ENCODE data around the gene MARK4. TPM values are rescaled to one million over a fixed set of nuclear protein-coding genes. Genes with fewer than 3 reads are reported as not detected.

The MARK4 gene
- polyA plus RNA-seq, 1 donor (not counting 4 experiments of a cell fraction or from before 2014, with no cell fraction given), result 19.7 TPM

DNA sequence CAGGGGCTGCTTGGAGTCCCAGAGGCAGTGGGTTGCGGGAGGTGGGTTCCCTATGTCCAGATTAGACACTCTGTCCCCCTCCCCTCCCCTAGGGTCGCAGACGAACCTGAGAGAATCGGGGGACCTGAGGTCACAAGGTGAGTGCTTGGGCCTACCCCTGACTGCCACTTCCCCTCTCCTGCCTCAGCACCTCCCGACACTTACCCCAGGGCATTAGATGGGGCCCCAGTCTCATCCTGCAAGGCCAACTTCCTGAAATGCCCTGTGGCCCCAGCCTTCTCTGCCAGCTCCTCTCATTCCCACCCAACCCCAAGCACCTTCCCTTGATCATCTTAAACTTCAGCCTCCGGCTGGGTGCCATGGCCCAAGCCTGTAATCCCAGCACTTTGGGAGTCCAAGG lies 48.6 kb downstream of the MARK4 start:
- TF ChIP-seq, protein P1, sequence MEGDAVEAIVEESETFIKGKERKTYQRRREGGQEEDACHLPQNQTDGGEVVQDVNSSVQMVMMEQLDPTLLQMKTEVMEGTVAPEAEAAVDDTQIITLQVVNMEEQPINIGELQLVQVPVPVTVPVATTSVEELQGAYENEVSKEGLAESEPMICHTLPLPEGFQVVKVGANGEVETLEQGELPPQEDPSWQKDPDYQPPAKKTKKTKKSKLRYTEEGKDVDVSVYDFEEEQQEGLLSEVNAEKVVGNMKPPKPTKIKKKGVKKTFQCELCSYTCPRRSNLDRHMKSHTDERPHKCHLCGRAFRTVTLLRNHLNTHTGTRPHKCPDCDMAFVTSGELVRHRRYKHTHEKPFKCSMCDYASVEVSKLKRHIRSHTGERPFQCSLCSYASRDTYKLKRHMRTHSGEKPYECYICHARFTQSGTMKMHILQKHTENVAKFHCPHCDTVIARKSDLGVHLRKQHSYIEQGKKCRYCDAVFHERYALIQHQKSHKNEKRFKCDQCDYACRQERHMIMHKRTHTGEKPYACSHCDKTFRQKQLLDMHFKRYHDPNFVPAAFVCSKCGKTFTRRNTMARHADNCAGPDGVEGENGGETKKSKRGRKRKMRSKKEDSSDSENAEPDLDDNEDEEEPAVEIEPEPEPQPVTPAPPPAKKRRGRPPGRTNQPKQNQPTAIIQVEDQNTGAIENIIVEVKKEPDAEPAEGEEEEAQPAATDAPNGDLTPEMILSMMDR (optimal IDR thresholded peaks at IDR 0.05 in 1 of 3, IDR thresholded peaks at IDR 0.05 in 1 of 3, conservative IDR thresholded peaks at IDR 0.05 in 1 of 3; ENCODE audit: extremely low read depth in 1 of 3, insufficient read depth in 2 of 3, low read length in 3 of 3), result no peak
- TF ChIP-seq EZH2 (IDR thresholded peaks at IDR 0.05; ENCODE audit: low read length), result no peak
- H3K9me1 ChIP-seq (ENCODE audit: control insufficient read depth, extremely low read depth, insufficient read depth, low read length), result no peaks in the 10 kb centered on the region
- DNase-seq (ENCODE audit: low read depth, low spot score) (no peak), FAIRE-seq (no peak)
- H3K4me3 ChIP-seq (ENCODE audit: control insufficient read depth in 2 of 3, extremely low read depth in 1 of 3, insufficient read depth in 2 of 3, low read depth in 1 of 3, low read length in 3 of 3), result no peak overlapping the region
- H2AFZ ChIP-seq (ENCODE audit: control insufficient read depth, low read length), result no peak overlapping the region
- no peaks in the 10 kb centered on the region for H3K9me3 ChIP-seq (ENCODE audit: control insufficient read depth, low read depth, low read length)
- H3K4me1 ChIP-seq (ENCODE audit: control insufficient read depth, extremely low read depth, insufficient read depth, low read length), result no peaks in the 10 kb centered on the region
- dilution Hi-C loops (cut with MboI; ENCODE audit: extremely low pct_ligation_motif_present, low sequenced_read_pairs), result no loop called here
- no peaks in the 10 kb centered on the region for H3K27me3 ChIP-seq (ENCODE audit: control insufficient read depth, extremely low read depth, insufficient read depth, low read length)
- H3K9ac ChIP-seq (ENCODE audit: control insufficient read depth, extremely low read depth, insufficient read depth, low read length), result no peak overlapping the region
- no peak overlapping the region for H3K27ac ChIP-seq (ENCODE audit: control insufficient read depth, insufficient read depth, low read length)
- H3K79me2 ChIP-seq (ENCODE audit: control insufficient read depth, insufficient read depth, low read length), result no peaks in the 10 kb centered on the region
- no peaks in the 10 kb centered on the region for H4K20me1 ChIP-seq (ENCODE audit: control insufficient read depth, extremely low read depth, insufficient read depth, low read length)
- H3K36me3 ChIP-seq (ENCODE audit: control insufficient read depth in 2 of 2, extremely low read depth in 1 of 2, insufficient read depth in 2 of 2, low read length in 2 of 2), result peaks cover 20% of the 10 kb centered on the region in 2 experiments
- H3K4me2 ChIP-seq (ENCODE audit: control insufficient read depth, extremely low read depth, insufficient read depth, low read depth, low read length), result no peak overlapping the region

DNA sequence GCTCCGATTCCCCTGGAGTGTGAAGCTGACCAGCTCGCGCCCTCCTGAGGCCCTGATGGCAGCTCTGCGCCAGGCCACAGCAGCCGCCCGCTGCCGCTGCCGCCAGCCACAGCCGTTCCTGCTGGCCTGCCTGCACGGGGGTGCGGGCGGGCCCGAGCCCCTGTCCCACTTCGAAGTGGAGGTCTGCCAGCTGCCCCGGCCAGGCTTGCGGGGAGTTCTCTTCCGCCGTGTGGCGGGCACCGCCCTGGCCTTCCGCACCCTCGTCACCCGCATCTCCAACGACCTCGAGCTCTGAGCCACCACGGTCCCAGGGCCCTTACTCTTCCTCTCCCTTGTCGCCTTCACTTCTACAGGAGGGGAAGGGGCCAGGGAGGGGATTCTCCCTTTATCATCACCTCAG lies 51.3 kb downstream of the MARK4 start:
- Histone ChIP-seq H3K27ac (ENCODE audit: control insufficient read depth, insufficient read depth, low read length) (no peak overlapping the region), H3K4me1 (ENCODE audit: control insufficient read depth, extremely low read depth, insufficient read depth, low read length) (peaks cover 12% of the 10 kb centered on the region), H2AFZ (ENCODE audit: control insufficient read depth, low read length) (no peak overlapping the region), H3K9ac (ENCODE audit: control insufficient read depth, extremely low read depth, insufficient read depth, low read length) (no peak overlapping the region), H3K4me3 (ENCODE audit: control insufficient read depth in 2 of 3, extremely low read depth in 1 of 3, insufficient read depth in 2 of 3, low read depth in 1 of 3, low read length in 3 of 3) (no peak overlapping the region), H3K9me1 (ENCODE audit: control insufficient read depth, extremely low read depth, insufficient read depth, low read length) (no peaks in the 10 kb centered on the region), H3K9me3 (ENCODE audit: control insufficient read depth, low read depth, low read length) (no peaks in the 10 kb centered on the region), H3K79me2 (ENCODE audit: control insufficient read depth, insufficient read depth, low read length) (no peaks in the 10 kb centered on the region), H3K27me3 (ENCODE audit: control insufficient read depth, extremely low read depth, insufficient read depth, low read length) (no peaks in the 10 kb centered on the region), H4K20me1 (ENCODE audit: control insufficient read depth, extremely low read depth, insufficient read depth, low read length) (no peaks in the 10 kb centered on the region), H3K4me2 (ENCODE audit: control insufficient read depth, extremely low read depth, insufficient read depth, low read depth, low read length) (no peak overlapping the region), H3K36me3 (ENCODE audit: control insufficient read depth in 2 of 2, extremely low read depth in 1 of 2, insufficient read depth in 2 of 2, low read length in 2 of 2) (peaks cover 9 to 11% of the 10 kb centered on the region in 2 experiments)
- FAIRE-seq (no peak), DNase-seq (ENCODE audit: low read depth, low spot score) (no peak)
- no peak for TF ChIP-seq EZH2 (IDR thresholded peaks at IDR 0.05; ENCODE audit: low read length)
- TF ChIP-seq, protein P1 (optimal IDR thresholded peaks at IDR 0.05 in 1 of 3, IDR thresholded peaks at IDR 0.05 in 1 of 3, conservative IDR thresholded peaks at IDR 0.05 in 1 of 3; ENCODE audit: extremely low read depth in 1 of 3, insufficient read depth in 2 of 3, low read length in 3 of 3), result no peak
- dilution Hi-C loops (cut with MboI; ENCODE audit: extremely low pct_ligation_motif_present, low sequenced_read_pairs), result no loop called here
